ENCODE results near the gene IRAK1BP1.

IRAK1BP1 gene, protein sequence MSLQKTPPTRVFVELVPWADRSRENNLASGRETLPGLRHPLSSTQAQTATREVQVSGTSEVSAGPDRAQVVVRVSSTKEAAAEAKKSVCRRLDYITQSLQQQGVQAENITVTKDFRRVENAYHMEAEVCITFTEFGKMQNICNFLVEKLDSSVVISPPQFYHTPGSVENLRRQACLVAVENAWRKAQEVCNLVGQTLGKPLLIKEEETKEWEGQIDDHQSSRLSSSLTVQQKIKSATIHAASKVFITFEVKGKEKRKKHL

GRCh38 chr6:78867370-78868040 lies at the start of gene IRAK1BP1:
Gene IRAK1BP1 (plus strand): TSS chr6:78867551. CDS start chr6:78867577, 26 bp downstream.
- peak; percentile 84 for DNase-seq (ENCODE audit: low read depth)
- peak within 1 kb of the TSS; percentile 95 for H3K4me3 ChIP-seq (replicated peaks; ENCODE audit: low read depth, low read length)
- TF ChIP-seq, protein P1, sequence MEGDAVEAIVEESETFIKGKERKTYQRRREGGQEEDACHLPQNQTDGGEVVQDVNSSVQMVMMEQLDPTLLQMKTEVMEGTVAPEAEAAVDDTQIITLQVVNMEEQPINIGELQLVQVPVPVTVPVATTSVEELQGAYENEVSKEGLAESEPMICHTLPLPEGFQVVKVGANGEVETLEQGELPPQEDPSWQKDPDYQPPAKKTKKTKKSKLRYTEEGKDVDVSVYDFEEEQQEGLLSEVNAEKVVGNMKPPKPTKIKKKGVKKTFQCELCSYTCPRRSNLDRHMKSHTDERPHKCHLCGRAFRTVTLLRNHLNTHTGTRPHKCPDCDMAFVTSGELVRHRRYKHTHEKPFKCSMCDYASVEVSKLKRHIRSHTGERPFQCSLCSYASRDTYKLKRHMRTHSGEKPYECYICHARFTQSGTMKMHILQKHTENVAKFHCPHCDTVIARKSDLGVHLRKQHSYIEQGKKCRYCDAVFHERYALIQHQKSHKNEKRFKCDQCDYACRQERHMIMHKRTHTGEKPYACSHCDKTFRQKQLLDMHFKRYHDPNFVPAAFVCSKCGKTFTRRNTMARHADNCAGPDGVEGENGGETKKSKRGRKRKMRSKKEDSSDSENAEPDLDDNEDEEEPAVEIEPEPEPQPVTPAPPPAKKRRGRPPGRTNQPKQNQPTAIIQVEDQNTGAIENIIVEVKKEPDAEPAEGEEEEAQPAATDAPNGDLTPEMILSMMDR (IDR thresholded peaks at IDR 0.05; ENCODE audit: low read length, missing control alignments) = no peak

- no peak overlapping the region for H3K4me3 ChIP-seq (replicated peaks; ENCODE audit: low read depth, low read length)
- DNase-seq (ENCODE audit: low read depth) = no peak
- TF ChIP-seq, protein P1 (IDR thresholded peaks at IDR 0.05; ENCODE audit: low read length, missing control alignments) = no peak
Measured at GRCh38 chr6:78824045-78824444, 43.3 kb upstream of the IRAK1BP1 start.

- DNase-seq (ENCODE audit: low read depth) = no peak
- TF ChIP-seq, protein P1 (IDR thresholded peaks at IDR 0.05; ENCODE audit: low read length, missing control alignments) = no peak
Measured at GRCh38 chr6:78829407-78829806, 37.9 kb upstream of the IRAK1BP1 start.

DNA sequence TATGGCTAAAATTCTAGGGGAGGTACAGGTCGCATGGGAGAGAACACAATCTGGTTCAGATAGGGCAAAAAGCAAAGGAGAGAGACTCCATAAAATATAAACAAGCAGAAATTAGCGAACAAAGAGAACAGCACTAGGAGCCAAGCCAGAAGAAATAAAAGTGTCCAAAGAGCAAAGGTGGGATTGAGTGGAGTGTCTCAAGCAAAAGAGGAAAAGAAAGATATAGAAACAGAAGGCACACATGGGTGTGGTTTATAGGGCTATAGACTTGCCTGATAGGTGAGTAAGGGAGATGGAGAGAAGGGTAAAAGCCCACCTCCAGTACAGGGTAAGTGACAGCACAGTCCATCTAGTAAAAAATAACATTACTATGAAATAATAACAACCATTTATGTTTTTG lies 36.5 kb upstream of the IRAK1BP1 start:
- H3K4me3 ChIP-seq (replicated peaks; ENCODE audit: low read depth, low read length) = no peak overlapping the region
- TF ChIP-seq, protein P1 (IDR thresholded peaks at IDR 0.05; ENCODE audit: low read length, missing control alignments) = no peak
- no peak for DNase-seq (ENCODE audit: low read depth)

More at GRCh38 chr6:78829407-78829806, 37.9 kb upstream of the IRAK1BP1 start:
- no peak overlapping the region for H3K4me3 ChIP-seq (replicated peaks; ENCODE audit: low read depth, low read length)

GRCh38 chr6:78831492-78831891 lies 35.9 kb upstream of the IRAK1BP1 start:
- TF ChIP-seq, protein P1 (IDR thresholded peaks at IDR 0.05; ENCODE audit: low read length, missing control alignments) = no peak
- peak; percentile 91 for DNase-seq (ENCODE audit: low read depth)
- H3K4me3 ChIP-seq (replicated peaks; ENCODE audit: low read depth, low read length) = no peak overlapping the region

- TF ChIP-seq, protein P1 (IDR thresholded peaks at IDR 0.05; ENCODE audit: low read length, missing control alignments) = no peak
- DNase-seq (ENCODE audit: low read depth) = peak; percentile 42
- no peak overlapping the region for H3K4me3 ChIP-seq (replicated peaks; ENCODE audit: low read depth, low read length)
Measured at GRCh38 chr6:78832091-78832808, 35.1 kb upstream of the IRAK1BP1 start.

Measured in fibroblast of pulmonary artery (primary cell).